ENCODE data around the gene ELSPBP1. TPM values are rescaled to one million over a fixed set of nuclear protein-coding genes. Genes with fewer than 3 reads are reported as not detected.

The ELSPBP1 gene
- total RNA-seq, 1 donor from 2014 or later = not detected

DNA sequence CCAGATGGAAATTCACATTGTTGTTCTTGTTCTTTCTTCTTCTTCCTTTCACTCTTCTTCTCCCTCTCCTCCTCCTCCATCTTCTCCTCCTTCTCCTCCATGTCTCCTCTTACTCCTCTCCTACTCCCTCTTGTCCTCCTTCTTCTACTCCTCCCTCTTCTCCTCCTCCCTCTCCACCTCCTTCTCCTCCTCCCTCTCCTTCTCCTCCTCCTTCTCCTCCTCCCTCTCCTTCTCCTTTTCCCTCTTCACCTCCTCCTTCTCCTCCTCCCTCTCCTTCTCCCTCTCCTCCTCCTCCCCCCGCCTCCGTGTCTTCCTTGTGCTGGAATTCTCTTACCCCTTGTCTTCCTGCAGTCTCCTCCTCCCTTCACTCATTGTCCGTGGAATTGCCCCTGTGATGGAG is 31.0 kb downstream of the ELSPBP1 start:
- Mint-ChIP-seq H3K36me3 (ENCODE audit: low read depth, unreplicated experiment) (no peaks in the 10 kb centered on the region), H3K27me3 (ENCODE audit: unreplicated experiment) (peaks cover 2% of the 10 kb centered on the region), H3K4me3 (ENCODE audit: unreplicated experiment) (no peak overlapping the region), H3K4me1 (ENCODE audit: unreplicated experiment) (peaks cover 5% of the 10 kb centered on the region), H3K9me3 (ENCODE audit: unreplicated experiment) (no peaks in the 10 kb centered on the region), H3K27ac (ENCODE audit: unreplicated experiment) (no peak overlapping the region)
- DNase-seq (ENCODE audit: low spot score) = no peak
- TF ChIP-seq CTCF (IDR thresholded peaks at IDR 0.05; ENCODE audit: unreplicated experiment) = no peak

- no peak for DNase-seq (ENCODE audit: low spot score)
- no peak overlapping the region for H3K27ac Mint-ChIP-seq (ENCODE audit: unreplicated experiment)
- H3K36me3 Mint-ChIP-seq (ENCODE audit: low read depth, unreplicated experiment) = no peaks in the 10 kb centered on the region
- peaks cover 5% of the 10 kb centered on the region for H3K4me1 Mint-ChIP-seq (ENCODE audit: unreplicated experiment)
- H3K27me3 Mint-ChIP-seq (ENCODE audit: unreplicated experiment) = peaks cover 4% of the 10 kb centered on the region
- no peak overlapping the region for H3K4me3 Mint-ChIP-seq (ENCODE audit: unreplicated experiment)
- no peak for TF ChIP-seq CTCF (IDR thresholded peaks at IDR 0.05; ENCODE audit: unreplicated experiment)
- H3K9me3 Mint-ChIP-seq (ENCODE audit: unreplicated experiment) = no peaks in the 10 kb centered on the region
These were observed 35.0 kb downstream of the ELSPBP1 start for GRCh38 chr19:48029431-48029830.

- TF ChIP-seq CTCF (IDR thresholded peaks at IDR 0.05; ENCODE audit: unreplicated experiment) = no peak
- DNase-seq (ENCODE audit: low spot score) = no peak
- peaks cover 5% of the 10 kb centered on the region for H3K4me1 Mint-ChIP-seq (ENCODE audit: unreplicated experiment)
- no peaks in the 10 kb centered on the region for H3K36me3 Mint-ChIP-seq (ENCODE audit: low read depth, unreplicated experiment)
- peaks cover 4% of the 10 kb centered on the region for H3K27me3 Mint-ChIP-seq (ENCODE audit: unreplicated experiment)
- no peak overlapping the region for H3K27ac Mint-ChIP-seq (ENCODE audit: unreplicated experiment)
- no peaks in the 10 kb centered on the region for H3K9me3 Mint-ChIP-seq (ENCODE audit: unreplicated experiment)
- H3K4me3 Mint-ChIP-seq (ENCODE audit: unreplicated experiment) = no peak overlapping the region
These were observed 35.6 kb downstream of the ELSPBP1 start for GRCh38 chr19:48030073-48030472.

- peaks cover 5% of the 10 kb centered on the region for H3K9me3 Mint-ChIP-seq (ENCODE audit: unreplicated experiment)
- peaks cover 5% of the 10 kb centered on the region for H3K4me1 Mint-ChIP-seq (ENCODE audit: unreplicated experiment)
- TF ChIP-seq CTCF (IDR thresholded peaks at IDR 0.05; ENCODE audit: unreplicated experiment) = no peak
- no peaks in the 10 kb centered on the region for H3K36me3 Mint-ChIP-seq (ENCODE audit: low read depth, unreplicated experiment)
- H3K27ac Mint-ChIP-seq (ENCODE audit: unreplicated experiment) = no peak overlapping the region
- no peak for DNase-seq (ENCODE audit: low spot score)
- H3K4me3 Mint-ChIP-seq (ENCODE audit: unreplicated experiment) = no peak overlapping the region
- H3K27me3 Mint-ChIP-seq (ENCODE audit: unreplicated experiment) = peaks cover 3% of the 10 kb centered on the region
These were observed 39.2 kb downstream of the ELSPBP1 start for GRCh38 chr19:48033604-48034003.

DNA sequence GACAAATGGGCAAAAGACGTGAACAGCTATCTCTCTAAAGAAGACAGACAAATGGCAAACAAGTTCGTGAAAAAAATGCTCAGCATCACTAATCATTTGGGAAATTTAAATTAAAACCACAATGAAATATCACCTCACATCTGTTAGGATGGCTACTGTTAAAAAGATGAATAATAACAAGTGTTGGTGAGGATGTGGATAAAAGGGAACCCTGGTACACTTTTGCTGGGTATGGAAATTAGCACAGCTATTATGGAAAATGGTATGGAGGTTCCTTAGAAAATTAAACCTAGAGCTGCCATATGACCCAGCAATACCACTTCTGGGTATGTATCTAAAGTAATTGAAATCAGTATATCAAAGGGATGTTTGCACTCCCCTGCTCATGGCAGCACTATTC is 42.3 kb downstream of the ELSPBP1 start:
- DNase-seq (ENCODE audit: low spot score) = no peak
- H3K36me3 Mint-ChIP-seq (ENCODE audit: low read depth, unreplicated experiment) = no peaks in the 10 kb centered on the region
- H3K4me1 Mint-ChIP-seq (ENCODE audit: unreplicated experiment) = no peaks in the 10 kb centered on the region
- H3K27me3 Mint-ChIP-seq (ENCODE audit: unreplicated experiment) = peaks cover 3% of the 10 kb centered on the region
- no peak for TF ChIP-seq CTCF (IDR thresholded peaks at IDR 0.05; ENCODE audit: unreplicated experiment)
- H3K9me3 Mint-ChIP-seq (ENCODE audit: unreplicated experiment) = peaks cover 5% of the 10 kb centered on the region
- no peak overlapping the region for H3K4me3 Mint-ChIP-seq (ENCODE audit: unreplicated experiment)
- no peak overlapping the region for H3K27ac Mint-ChIP-seq (ENCODE audit: unreplicated experiment)
